NCI-H526 treated with DMSO at 0.1 percent for 48 hours (cell line): Measurements from ENCODE around the gene ADAP1.
"Not testable (repeated sequence)": the region's sequence is repeated elsewhere in the genome, so short reads cannot be mapped to it uniquely, and the experiment has no call there.

ENCODE experiments used
- DNase-seq: peaks from one replicate; lab custom pipeline; 2025; lab: John Stamatoyannopoulos, UW

The ADAP1 gene

DNA sequence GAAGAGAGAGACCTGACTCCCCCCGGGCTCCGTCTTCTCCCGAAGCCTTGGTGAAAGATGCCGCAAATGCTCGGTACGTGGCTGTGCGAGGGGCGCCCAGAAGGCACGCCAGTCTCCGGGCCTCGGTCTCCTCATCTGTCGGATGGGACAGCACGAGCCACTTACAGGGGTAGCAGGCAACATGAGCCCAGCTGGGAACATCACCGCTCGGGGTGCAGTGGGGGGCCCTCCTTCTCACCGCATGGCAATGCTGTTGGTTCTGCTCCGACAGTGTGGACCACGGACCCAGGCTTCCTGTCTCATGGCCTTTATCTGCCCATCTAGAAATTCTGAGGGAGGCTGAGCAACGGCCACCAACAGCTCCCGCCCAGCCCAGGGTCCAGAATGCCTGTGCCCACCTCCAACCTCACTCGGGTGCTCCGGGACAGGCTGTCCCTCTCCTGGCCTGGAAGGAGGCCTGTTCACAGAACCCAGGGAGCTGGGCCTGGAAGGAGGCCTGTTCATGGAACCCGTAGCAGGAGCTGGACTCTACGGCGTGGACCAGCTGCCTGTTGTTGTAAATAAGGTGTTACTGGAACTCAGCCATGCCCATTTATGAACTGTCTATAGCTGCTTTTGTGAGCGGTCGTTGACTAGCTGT is 15.8 kb downstream of the ADAP1 start:
- no peak for DNase-seq

DNA sequence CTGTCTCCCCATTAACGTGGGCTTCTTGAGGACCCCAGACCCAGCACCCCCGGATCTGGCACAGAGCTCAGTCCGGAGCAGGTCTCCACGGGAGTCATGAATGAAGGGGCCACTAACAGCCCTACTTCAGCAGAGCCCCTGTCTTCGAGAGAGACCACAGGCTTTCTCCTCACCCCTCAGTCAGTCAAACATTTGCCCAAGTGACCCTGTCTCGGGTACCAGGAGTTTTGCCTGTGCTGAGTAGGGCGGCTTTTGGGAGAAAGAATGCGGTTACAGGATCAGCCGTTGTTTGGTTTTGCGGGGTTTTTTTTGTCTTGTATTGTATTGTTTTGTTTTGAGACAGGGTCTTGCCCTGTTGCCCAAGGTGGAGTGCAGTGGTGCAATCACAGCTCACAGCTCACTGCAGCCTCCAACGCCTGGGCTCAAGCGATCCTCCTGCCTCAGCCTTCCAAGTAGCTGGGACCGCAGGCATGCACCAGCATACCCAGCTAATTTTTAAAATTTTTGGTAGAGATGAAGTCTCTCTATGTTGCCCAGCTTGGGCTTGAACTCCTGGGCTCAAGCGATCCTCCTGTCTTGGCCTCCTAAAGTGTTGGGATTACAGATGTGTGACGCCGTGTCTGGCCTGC is 16.5 kb downstream of the ADAP1 start:
- DNase-seq, result no peak

- DNase-seq, result no peak
Measured at GRCh38 chr7:936386-937054, 18.0 kb downstream of the ADAP1 start.

GRCh38 chr7:935874-936385 is 18.6 kb downstream of the ADAP1 start:
- no peak for DNase-seq

DNA sequence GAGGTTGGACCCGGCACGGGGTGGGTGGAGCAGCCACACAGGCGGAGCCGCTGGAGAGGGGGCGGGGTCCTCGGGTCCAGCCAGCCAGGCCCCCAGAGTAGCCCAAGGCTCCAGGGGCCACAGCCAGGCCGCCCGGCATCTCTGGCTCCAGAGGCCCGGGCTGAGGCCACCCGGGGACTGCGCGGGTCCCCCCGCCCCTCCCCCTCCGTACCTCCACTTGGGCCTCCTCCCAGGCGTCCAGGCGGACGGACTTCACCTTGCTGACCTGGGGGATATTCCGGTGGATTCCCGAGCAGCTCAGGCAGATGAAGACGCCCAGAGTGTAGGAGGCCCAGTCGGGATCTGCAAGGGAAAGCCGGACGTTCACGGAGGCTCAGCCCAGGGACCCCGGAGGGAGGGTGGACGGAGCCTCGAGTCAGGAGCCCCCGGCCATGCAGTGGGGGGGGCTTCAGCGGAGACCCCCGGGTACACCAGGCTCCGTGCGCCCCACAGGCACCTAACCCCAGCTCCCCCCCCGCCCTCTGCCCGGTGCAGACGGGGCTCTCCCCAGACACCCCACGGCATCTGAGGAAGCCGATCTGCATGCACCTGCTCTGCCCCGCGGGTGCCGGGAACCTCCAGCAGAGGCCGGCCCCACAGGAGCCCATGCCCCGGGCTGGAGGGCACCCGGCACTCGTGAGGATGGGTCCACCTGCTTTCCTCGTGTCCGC is 19.2 kb downstream of the ADAP1 start:
- no peak for DNase-seq

DNA sequence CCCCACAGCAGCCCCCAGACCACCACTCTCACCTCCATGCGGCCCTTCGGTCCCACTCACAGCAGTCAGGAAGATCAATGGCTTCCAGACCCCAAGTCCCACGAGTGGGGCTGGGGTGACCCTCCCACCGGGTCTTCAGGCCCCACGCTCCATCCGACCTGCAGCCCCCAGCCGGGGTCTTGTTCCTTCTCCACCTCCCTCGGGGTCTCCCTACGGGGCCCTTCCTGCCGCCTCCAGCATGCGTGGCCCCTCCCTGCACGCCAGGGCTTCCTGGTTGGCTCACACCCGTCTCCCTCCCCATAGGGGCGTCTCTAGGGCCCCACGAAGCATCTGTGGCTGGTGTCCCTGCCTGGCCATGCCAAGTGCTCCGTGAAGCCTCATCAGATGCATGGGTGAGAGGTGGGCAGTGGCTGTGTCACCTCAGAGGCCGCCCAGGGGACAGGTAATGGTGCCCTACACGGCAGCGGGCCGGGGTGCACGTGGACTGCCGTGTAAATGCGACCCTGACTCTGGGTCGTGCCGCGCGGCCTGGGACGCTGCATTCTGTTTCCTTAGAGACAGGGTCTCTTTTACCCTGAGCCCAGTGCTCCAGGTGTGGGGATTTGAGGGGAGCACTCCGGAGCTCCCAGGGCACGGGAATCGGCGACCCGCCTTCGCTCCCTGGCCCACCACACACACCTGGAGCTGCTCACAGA is 19.9 kb downstream of the ADAP1 start:
- no peak for DNase-seq

GRCh38 chr7:932651-932975 is 21.9 kb downstream of the ADAP1 start:
- no peak for DNase-seq

DNA sequence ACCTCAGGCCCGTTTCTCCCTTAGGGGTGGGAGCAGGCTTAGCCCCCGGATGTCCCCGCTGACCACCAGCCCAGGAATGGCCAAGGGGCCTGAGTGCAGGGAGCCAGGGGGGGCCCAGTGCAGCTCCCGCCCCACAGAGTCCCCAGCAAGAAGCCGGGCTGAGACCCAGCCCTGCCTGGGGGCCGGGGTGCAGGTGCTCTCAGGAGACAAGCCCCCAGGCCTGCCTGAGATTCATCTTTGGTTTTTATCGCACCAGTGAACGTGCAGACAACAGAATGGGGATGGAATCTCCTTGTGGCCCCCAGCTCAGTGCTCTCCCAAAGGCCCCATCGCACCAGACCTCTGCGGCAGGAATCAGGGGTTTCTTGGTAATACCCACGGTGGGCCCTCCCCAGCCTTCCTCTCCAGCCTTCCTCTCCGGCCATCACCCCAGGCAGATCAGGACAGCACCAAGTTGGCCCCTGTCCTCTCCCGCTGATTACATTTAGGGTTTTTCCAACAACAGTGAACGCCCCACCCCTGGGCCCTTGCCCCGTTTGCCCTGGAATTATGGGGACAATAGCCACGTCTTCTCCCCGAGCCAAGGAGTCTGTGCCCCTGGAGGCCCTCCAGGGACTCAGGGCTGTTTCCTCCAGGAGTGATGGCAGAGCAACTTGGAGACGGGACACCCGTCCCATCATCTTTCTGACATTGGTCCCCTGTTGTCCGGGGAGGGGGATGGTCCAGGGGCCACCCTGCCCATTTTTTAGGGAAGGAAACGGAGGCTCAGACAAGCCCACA is 22.4 kb downstream of the ADAP1 start:
- DNase-seq, result no peak

- DNase-seq, result no peak
Measured at GRCh38 chr7:930975-931758, 23.3 kb downstream of the ADAP1 start.

DNA sequence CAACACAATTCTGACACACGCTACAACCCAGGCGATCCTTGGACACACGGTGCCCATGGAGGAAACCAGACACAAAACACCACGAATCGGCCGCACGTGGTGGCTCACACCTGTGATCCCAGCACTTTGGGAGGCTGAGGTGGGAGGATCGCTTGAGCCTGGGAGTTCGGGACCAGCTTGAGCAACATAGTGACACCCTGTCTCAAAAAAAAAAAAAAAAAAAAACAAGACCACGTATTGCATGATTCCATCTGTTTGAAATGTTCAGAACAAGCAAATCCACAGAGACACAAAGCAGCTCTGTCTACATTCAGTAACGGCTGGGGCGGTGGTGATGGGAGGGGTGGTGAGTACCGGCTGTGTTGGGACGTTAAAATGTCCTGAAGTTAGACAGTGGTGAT is 25.2 kb downstream of the ADAP1 start:
- no peak for DNase-seq

- DNase-seq, result no peak
Measured at GRCh38 chr7:927031-927671, 27.3 kb downstream of the ADAP1 start.

- no peak for DNase-seq
Measured at GRCh38 chr7:926061-927030, 28.1 kb downstream of the ADAP1 start.

DNA sequence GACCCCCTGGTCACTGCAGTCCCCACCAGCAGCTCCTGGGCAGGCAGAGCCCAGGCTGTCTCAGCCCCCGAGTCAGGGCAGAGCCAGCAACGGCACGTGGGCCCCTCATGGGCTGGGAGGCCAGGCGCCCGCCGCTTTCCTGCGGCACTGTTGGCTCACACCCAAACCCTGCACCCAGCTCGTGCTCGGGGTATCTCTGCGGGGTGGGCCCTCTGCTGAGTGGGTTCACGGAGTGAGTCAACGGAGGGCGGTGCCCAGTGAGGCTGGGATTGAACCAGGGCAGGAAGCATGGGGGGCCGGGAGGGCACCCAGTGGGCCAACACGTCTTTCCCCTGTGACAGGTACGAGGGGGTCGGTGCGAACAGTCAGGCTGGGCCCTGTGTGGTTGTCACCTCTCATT is 28.9 kb downstream of the ADAP1 start:
- no peak for DNase-seq

- no peak for DNase-seq
Measured at GRCh38 chr7:924541-925231, 29.8 kb downstream of the ADAP1 start.

GRCh38 chr7:924042-924441 is 30.4 kb downstream of the ADAP1 start:
- not testable (repeated sequence) for DNase-seq

GRCh38 chr7:923108-924041 is 31.1 kb downstream of the ADAP1 start:
- DNase-seq, result no peak
